NCI-H128 (cell line): ENCODE data around the gene DHH.
A peak's percentile ranks its signal among the peaks of the same experiment; 100 is the strongest.

Experiments used
- DNase-seq: peaks from one replicate; lab custom pipeline; 2025; ENCODE audit not compliant: unreplicated experiment; lab: John Stamatoyannopoulos, UW

DHH gene

DNA sequence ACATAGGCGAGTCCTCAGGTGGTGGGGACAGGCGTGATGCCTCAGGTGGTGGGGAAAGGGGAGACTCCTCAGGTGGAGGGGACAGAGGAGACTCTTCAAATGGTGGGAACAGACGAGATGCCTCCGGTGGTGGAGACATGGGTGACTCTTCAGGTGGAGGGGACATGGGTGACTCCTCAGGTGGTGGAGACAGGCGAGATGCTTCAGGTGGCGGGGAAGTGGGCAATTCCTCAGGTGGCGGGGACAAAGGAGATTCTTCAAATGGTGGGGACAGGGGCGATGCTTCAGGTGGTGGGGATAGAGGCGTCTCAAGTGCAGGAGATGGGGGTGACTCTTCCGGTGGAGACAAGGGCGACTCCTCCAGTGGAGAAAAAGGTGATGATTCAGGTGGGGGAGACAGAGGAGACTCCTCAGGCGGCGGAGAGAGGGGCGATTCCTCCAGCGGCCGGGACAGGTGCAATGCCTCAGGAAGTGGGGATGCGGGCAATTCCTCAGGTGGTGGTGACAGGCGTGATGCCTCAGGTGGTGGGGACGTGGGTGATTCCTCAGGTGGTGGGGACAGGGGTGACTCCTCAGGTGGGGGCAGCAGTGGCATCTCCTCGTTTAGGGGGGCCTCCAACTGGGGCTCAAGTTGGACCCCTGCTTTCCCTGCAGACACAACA is 42.7 kb downstream of the DHH start:
- no peak for DNase-seq

DNA sequence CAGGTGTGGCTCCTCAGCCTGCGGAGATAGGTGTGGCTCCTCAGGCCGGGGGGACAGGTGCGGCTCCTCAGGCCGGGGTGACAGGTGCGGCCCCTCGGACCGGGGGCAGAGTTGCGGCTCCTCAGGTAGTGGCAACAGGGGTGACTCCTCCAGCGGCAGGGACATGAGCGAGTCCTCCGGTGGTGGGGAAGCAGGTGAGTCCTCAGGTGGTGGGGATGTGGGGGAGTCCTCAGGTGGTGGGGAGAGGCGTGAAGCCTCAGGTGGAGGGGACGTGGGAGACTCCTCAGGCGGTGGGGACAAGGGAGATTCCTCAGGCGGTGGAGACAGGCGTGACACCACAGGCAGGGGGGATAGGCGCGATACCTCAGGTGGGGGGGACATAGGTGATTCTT is 43.2 kb downstream of the DHH start:
- no peak for DNase-seq

DNA sequence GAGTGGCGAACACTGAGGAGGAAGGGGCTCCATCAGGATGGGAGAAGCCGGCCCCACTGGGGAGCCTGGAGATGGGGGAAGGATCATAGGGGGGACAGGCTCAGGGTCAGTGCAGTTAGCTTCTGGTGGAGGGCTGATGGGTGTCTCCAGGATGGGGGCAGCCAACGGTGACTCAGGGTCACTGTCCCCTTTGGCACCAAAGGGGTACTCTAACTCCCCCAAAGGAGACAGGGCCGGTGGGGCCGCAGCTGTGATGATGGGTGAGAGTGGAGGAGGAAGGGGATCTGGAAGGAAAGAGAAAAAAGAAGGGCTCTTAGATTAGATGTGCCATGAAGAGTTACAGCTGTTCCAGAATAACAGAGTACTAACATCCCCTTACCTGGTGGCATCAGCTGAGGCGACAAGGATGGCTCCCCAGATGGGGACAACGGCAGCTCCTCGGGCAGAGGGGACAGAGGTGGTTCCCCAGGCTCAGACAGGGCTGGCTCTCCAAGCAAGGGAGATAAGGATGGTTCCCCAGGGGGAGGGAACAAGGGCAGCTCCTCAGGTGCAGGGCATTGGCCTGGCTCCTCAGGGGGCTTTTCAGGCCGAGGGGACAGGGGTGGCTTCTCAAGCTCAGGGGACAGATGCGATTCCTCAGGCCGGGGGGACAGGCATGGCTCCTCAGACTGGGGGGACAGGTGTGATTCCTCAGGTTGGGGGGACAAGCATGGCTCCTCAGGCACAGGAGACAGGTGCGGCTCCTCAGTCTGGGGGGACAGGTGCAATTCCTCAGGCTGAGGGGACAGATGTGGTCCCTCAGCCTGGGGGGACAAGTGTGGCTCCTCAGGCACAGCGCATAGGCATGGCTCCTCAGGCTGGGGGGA is 43.9 kb downstream of the DHH start:
- DNase-seq = no peak

DNA sequence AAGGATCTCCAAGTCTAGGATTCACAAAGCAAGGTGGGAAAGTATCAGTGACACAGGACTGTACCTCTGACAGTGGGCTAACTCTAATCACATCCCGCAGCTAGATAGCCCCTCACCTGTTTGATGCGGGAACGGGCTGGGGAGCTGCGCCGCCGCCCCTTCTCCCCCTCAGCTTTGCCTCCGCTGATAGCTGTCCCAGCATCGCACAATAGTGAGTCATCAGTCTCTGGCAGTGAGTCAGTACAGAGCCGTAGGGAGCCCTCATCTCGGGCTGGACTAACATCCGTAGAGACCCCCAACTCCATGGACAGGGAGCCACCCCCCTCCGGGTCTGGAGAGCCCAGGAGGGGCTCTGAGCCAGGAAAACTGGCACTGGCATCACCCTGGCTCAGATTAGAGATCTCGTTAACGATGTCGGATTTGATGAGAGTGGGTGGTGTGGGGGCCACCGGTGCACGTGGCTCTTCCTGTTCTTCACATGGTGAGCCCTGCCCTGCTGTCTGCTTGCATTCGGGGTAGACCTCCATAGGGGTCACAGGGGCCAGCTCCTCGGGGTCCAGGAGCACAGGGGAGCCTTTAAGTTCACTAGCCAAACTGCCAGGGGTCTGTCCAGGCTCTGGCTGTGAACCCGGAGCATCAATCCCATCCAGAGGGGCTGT is 44.9 kb downstream of the DHH start:
- no peak for DNase-seq

DNA sequence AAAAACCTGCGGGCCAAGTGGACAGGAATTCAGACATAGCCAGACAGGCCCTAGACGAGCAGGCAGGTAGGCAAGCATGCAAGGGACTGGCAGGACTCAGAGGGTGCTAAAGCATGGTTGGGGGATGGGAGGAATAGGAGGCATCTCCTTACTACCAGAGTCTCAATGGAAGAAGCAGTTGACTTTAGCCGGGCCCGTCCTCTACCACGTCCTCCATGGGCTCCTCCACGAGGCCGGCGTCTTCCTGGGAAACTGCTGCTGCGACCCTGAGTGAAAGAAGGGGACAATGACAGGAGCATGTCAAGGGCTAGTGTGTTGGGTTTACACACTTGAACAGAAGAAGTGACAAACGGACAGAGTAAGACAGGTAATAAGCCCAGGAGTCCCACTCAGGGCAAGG is 45.6 kb downstream of the DHH start:
- DNase-seq = no peak

DNA sequence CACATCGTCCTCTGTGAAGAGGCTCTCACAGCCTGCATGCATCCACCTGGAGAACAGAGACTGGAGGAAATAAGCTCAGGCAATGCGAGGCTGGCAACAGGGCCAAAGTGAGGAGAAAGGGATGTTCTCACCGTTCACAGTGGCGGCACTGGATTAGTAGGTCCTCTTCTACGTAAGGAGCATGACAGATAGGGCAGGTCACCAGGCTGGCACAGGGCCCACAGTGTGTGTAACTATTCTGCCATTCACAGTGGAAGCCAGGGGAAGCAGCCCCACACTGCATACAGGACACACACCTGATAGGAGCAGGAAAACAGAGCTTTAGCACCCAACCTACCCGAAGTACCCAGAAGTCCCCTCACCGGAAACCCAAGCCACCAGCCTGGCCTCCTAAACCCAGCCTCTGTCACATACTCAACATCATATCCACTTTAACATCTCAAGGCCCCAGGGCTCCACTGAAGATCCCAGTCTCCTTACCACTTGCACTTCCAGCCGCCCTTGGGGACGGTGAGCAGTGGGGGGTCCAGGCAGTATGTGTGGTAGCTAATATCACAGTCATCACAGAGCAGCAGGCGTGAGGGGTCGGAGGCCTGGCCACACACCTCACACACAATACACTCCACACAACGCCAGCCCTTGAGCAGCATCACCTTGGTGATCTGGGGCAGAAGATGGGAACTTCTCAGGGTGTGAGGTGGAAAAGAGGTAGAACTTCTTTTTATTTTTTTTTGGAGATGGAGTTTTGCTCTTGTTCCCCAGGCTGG is 48.3 kb downstream of the DHH start:
- DNase-seq = no peak

DNA sequence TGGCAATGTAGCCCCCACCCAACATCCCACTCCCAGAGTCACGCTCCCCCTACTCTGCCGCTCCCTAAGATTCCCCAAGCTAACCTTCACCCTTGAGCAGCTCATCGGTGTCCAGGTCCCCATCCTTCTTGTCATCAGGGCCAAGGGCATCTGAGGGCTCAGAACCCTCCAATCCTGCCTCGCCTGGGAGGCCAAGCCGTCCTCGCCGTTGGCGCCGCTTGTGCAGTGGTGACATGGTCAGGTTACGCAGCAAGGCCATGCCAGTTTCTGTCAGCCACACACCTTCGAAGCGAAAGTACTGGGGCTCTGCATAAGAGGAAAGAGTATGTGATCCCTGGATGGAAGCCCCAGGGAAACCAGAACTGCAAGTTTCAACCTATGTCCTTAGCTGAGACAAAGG is 49.9 kb downstream of the DHH start:
- DNase-seq = no peak

DNA sequence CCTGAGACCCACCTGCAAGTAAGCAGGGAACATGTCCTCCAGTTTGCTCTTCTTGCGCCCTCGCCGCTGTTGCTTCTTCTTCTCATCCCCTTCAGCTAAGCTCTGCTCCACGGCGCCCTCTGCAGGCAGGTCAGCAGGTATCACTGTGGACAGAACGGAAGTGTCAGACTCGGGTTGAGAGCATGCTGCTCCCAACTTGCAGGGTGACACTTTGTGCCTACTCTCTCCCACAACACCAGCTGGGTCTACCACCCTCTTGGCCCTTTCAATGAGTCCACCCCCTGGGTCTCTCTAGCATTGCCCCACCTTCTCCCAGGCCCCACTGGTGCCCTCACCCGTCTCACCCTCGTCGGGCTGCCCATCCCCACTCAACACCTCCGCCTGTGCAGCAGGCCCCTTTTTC is 50.7 kb downstream of the DHH start:
- peak; percentile 58 for DNase-seq

DNA sequence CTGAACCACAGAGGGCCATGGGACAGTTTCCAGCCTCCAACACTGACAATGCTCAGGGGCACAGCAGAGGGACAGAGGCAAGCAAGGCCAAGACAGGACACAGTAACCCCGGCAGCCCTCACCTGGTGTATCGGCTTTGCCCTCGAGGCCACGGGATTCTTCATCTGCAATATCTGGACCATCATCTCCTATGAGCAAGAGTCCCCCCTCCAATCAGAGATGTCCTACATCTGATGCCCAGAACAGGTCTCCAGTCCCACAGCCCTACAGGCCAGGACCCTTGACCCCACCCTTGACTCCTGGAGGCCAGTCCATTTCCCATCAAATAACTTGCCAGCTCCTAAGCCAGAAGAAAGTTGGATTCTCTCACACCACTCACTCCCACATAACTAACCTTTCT is 51.4 kb downstream of the DHH start:
- DNase-seq = no peak

DNA sequence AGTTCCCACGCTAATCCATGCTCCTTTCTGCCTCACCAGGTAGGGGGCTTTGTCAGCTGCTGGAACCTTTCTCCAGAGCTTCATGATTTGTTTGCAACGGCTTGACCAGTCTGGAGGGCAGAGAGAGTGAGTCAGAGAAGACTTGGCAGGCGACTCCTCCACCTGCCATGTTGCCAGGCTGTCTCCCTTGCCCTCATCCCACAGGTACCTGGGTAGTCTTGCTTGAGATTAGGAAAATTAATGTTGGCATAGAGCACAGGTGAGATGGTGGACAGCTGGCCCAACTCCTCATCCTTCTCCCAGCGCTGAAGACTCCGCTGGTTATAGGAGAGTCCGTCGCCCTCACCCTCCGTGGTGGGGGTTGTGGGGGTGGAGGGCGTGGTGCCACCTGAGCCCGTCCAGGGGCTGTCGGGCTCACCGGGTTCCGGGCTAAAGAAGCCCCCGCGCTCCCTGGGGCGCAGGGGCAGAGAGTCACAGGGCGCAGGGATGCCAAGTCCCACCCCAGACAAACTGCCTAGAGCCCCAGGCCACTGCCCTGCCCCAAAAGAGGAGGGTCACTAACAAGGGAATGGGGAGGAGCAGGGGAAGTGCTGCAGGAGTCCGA is 52.6 kb downstream of the DHH start:
- DNase-seq = no peak

DNA sequence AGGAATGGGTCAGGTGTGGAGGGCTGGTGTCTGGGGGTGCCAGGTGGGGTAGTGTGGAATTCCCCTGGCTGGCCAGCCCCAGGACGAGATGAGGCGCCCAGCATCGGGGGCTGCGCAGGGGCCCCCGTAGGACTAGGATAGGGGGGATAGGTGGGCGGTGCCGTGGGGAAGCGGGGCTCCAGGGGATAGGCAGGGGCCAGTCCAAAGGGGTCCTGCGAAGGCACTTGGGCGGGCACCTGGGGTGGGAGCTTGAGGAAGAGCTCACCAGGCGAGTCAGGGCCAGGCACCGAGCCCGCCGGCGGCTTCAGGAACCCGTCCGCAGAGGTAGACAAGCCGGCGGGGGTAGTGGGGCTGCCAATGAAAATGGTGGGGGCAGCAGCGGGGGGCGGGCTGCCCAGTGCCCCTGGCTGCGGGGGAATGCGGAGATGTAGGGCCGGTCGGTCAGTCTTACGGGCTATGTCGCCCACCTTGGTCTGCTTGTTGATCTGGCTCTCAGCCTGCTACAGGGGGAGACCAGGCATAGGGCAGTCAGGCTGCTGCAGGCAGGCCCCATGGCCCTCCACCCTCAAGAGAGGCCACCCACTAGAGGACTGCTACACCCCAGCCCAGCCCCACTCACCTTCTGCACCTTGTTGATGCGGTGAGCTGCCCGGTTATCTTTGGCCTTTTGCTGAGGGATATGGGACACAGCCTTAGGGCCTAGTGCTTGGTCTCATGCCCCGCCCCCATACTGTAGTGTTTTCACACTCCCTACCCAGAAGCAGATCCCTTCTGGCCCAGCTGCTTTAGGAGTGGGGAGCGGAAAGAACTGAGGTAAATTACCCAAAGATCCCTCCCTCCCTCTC is 53.3 kb downstream of the DHH start:
- DNase-seq = no peak

DNA sequence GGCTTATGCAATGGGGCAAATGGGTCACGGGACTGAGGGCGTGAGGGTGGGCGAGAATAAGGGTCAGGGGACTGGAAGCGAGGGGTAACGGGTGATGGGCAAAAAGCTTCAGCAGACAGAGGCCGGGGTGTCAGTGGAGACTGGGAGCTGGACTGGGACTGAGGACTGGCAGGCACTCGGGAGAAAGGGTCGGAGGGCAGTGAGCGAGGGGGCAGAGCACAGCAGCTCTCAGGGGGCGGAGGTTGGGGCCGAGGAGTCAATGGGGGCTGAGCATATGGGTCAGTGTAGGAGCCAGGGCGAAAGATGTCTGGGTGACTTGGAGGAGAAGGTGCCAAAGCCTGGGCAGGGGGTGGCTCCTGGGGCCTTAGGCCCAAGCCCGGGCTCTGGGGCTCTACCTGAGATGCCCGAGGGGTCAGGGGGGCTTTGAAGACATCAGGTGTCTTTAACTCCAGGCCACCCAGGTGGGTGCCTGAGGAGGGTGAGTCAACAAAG is 54.2 kb downstream of the DHH start:
- no peak for DNase-seq

DNA sequence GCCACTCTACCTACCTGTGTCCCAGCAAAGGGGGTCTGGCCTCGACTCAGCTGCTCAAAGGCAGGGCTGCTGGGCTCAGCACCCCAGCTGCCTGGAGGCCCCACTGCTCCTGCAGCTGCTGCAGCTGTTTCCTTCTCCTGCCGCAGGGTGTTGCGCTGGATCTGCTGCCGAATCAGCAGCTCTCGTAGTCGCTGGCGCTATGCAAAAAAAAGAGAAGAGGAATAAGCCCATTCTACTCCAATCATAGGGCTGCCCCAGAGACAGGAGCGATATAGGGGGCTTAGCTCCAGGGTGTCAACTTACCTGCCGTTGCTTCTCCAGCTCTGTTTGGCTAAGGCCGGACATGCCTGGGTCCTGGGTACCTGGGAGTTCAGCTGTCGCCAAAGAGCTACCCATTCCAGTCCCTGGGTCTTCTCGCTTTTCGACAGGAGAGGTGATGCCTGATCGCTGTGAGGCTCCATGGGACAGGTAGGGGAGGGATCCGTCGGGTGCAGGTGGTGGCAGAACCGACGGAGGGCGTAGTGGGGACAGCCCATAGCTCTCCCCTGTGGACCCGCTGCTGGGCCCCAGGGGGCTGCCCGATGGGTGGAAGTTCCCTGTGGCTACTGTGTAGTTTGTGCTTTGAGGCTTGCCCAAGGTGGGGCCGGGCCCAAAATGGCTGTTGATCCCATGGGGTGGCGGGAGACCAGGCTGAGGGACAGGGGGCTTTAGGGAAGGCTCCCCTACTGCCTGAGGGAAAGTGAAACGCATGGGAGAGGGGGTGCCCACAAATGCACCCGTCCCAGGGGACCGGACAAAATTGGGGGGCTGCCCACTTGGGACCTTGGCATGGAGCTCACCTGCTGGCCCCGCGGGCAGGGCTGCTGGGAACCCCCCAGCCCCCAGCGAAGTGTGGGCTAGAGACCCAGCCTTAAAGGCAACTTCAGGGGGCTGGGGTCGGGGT is 54.9 kb downstream of the DHH start:
- no peak for DNase-seq

DNA sequence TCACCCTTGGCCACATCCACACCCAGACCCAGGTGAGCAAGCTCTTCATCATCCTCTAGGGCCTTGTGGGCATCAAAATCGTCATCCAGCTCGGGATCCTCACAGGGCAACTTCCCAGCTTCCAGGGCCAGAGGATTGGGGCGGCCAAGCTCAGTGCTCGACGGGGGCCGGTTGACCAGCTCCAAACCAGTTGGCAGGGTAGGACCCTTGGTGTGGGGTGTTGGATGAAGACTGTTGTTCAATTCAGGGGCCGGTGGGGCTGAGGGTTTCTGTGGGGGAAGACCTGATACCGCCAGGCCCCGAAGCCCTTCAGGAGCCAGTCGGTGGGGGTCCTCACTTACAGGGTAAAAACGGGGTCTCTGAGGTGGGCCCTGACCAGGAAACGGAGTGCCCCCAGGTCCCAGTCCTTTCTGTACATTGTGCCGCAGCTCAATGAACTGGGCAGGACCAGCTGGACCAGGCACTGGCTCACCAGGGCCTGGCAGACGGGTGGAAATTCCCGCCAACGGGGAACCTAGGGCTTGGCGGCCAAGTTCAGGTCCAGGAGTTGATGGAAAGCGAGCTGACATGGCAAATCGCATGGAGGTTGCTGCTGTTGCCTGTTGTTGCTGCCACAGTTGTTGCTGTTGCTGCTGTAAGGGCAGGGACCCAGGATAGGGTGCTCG is 56.2 kb downstream of the DHH start:
- no peak for DNase-seq

DNA sequence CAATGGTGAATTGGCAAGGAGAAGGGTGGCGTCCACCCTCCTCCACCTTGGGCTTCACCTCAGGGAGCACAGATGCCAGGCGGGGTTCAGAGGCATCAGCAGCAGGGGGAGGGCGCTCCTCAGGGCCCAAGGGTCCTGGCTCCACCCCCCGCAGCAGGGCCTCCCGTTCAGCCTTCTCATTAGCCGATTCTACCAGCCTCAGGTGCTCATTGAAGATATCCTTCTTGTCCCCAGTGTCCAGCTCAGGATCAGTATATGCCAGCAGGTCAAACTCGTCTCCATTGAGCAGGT is 56.7 kb downstream of the DHH start:
- DNase-seq = no peak

DNA sequence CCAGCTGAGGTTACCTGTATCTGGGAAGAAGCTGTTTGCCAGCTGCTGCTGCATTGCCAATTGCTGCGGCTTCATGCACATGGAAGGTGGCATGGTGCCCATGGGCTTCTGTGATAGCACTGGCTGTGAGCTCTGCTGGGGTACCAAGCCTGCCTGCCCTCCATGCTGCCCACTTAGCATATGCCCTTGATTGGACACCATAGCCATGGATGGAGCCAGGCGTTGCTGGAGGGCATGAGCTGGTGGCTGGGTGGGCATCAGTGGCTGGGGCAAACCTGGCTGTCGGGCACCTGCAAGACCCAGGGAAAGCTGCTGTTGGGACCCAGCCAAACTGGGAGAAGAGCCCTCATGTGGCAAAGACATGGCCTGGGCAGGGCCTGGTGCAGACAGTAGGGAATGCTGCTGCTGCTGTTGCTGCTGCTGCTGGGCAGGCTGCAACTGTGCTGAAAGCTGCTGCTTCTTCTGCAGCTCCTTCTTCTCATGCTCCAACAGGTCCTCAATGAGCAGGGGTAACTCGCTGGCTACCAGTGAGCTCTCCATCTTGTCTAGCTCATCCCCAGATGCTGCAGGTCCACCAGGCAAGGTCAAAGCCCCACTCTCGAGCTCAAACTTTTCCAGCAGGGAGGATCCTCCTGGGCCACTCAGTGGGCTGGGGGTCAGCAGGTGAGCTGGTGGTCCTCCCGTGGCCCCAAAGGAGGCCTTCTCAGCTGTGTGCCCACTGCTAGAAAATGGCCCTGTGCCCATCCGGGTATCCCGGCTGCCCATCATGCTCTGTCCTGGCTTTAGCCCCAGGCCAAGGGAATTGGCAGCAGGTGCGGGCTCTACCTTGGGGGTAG is 57.3 kb downstream of the DHH start:
- no peak for DNase-seq
